ENCODE data around the gene ARHGEF16. TPM values are rescaled to one million over a fixed set of nuclear protein-coding genes. Genes with fewer than 3 reads are reported as not detected.

Gene ARHGEF16
- total RNA-seq, 6 donors from 2014 or later: 11.9 to 28.9 (median 13.4) TPM

- TF ChIP-seq CTCF (IDR thresholded peaks at IDR 0.05) (no peak), POLR2AphosphoS5 (IDR thresholded peaks at IDR 0.05) (no peak), EP300 (IDR thresholded peaks at IDR 0.05) (no peak), POLR2A (IDR thresholded peaks at IDR 0.05) (no peak)
- H3K27ac ChIP-seq: no peak overlapping the region
- H3K36me3 ChIP-seq: no peaks in the 10 kb centered on the region
- WGBS, 2 donors: 93 to 94% methylated on average over 15 to 30 of the region's 30 CpGs
- H3K4me1 ChIP-seq: peaks cover 0 to 12% (median 9%) of the 10 kb centered on the region in 4 donors
- H3K4me3 ChIP-seq: no peak overlapping the region
- DNase-seq: peak in 1 of 2 donors; percentile 75
- no peaks in the 10 kb centered on the region for H3K9me3 ChIP-seq
- no peaks in the 10 kb centered on the region for H3K27me3 ChIP-seq
- ATAC-seq (ENCODE audit: low FRiP score in 2 of 2): no peak
Measured at GRCh38 chr1:3461238-3461933, 6.9 kb downstream of the ARHGEF16 start.

- peak in 1 of 2 donors; percentile 64 for DNase-seq
- peaks cover 0 to 12% (median 9%) of the 10 kb centered on the region in 4 donors for H3K4me1 ChIP-seq
- H3K9me3 ChIP-seq: no peaks in the 10 kb centered on the region
- no peak for ATAC-seq (ENCODE audit: low FRiP score in 2 of 2)
- 93 to 94% methylated on average over 11 to 13 of the region's 13 CpGs for WGBS, 2 donors
- H3K36me3 ChIP-seq: no peaks in the 10 kb centered on the region
- TF ChIP-seq CTCF (IDR thresholded peaks at IDR 0.05): no peak
- no peak for TF ChIP-seq POLR2A (IDR thresholded peaks at IDR 0.05)
- TF ChIP-seq POLR2AphosphoS5 (IDR thresholded peaks at IDR 0.05): no peak
- no peak for TF ChIP-seq EP300 (IDR thresholded peaks at IDR 0.05)
- H3K27ac ChIP-seq: no peak overlapping the region
- H3K27me3 ChIP-seq: no peaks in the 10 kb centered on the region
- no peak overlapping the region for H3K4me3 ChIP-seq
Measured at GRCh38 chr1:3461934-3462275, 7.4 kb downstream of the ARHGEF16 start.

- no peak for TF ChIP-seq EP300 (IDR thresholded peaks at IDR 0.05)
- TF ChIP-seq POLR2A (IDR thresholded peaks at IDR 0.05): no peak
- TF ChIP-seq POLR2AphosphoS5 (IDR thresholded peaks at IDR 0.05): no peak
- TF ChIP-seq CTCF (IDR thresholded peaks at IDR 0.05): no peak
- Histone ChIP-seq H3K4me1 (peaks cover 0 to 12% (median 9%) of the 10 kb centered on the region in 4 donors), H3K36me3 (no peaks in the 10 kb centered on the region), H3K27me3 (no peaks in the 10 kb centered on the region), H3K4me3 (no peak overlapping the region), H3K27ac (no peak overlapping the region), H3K9me3 (no peaks in the 10 kb centered on the region)
- DNase-seq (peak in 1 of 2 donors; percentile 60), ATAC-seq (ENCODE audit: low FRiP score in 2 of 2) (no peak)
- WGBS, 2 donors: 40 to 94% methylated on average over 1 to 6 of the region's 16 CpGs
Measured at GRCh38 chr1:3462356-3463012, 8.0 kb downstream of the ARHGEF16 start.

GRCh38 chr1:3463013-3463385, 8.5 kb downstream of the ARHGEF16 start:
- H3K27me3 ChIP-seq: no peaks in the 10 kb centered on the region
- H3K4me3 ChIP-seq: no peak overlapping the region
- H3K9me3 ChIP-seq: no peaks in the 10 kb centered on the region
- no peaks in the 10 kb centered on the region for H3K36me3 ChIP-seq
- no peak overlapping the region for H3K27ac ChIP-seq
- H3K4me1 ChIP-seq: peaks cover 0 to 7% (median 5%) of the 10 kb centered on the region in 4 donors
- TF ChIP-seq POLR2A (IDR thresholded peaks at IDR 0.05) (no peak), CTCF (IDR thresholded peaks at IDR 0.05) (no peak), POLR2AphosphoS5 (IDR thresholded peaks at IDR 0.05) (no peak), EP300 (IDR thresholded peaks at IDR 0.05) (no peak)
- ATAC-seq (ENCODE audit: low FRiP score in 2 of 2): no peak
- peak in 1 of 2 donors; percentile 74 for DNase-seq
- 96 to 100% methylated on average over 1 to 9 of the region's 22 CpGs for WGBS, 2 donors
